ENCODE measurements around the gene PRRX1.
A peak's percentile ranks its signal among the peaks of the same experiment; 100 is the strongest.

PRRX1 gene

DNA sequence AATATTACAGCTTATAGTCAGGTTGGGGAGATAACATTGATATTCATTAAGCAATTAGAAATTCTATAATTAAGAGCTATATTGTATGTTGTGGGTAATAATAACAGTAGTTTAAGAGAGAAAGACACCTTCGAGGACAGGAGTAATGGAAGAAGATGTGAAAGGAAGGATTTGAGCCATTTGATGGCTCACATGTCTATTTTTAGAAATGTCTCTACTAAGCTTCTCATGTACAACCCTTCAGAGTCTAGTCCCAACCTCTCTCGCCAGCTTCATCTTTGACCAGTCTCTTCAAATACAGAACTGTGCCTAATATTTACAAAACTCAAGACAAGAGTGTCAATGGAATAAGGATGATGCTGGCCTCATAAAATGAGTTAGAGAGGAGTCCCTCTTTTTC lies 95.1 kb downstream of the PRRX1 start:
- H3K4me3 ChIP-seq (ENCODE audit: low read depth, low read length), result no peak overlapping the region
- no peak for TF ChIP-seq MYC (IDR thresholded peaks at IDR 0.05; ENCODE audit: low read depth, low read length)
- no peak for DNase-seq (ENCODE audit: low read depth)

DNA sequence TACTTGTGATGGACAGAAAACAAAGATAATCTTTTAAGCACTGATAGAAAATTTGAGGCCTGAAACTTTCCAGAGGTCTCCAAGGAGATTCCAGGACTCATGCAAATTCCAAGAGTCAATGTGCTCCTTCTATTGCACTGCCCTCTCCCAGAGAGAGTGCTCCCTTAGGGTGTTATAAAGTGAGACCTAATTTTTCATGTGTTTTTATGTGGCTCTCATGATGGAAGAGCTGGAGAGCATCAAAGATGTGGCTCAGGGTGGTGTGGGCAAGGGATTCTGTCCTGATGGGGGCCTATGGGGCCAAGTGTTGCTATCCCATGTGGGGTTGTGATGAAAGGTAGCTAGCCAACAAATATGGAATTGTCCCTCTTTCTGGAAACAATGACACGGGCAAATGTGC lies 101.3 kb downstream of the PRRX1 start:
- no peak overlapping the region for H3K4me3 ChIP-seq (ENCODE audit: low read depth, low read length)
- no peak for DNase-seq (ENCODE audit: low read depth)
- TF ChIP-seq, protein P1, sequence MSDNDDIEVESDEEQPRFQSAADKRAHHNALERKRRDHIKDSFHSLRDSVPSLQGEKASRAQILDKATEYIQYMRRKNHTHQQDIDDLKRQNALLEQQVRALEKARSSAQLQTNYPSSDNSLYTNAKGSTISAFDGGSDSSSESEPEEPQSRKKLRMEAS (IDR thresholded peaks at IDR 0.05; ENCODE audit: low read depth, low read length), result no peak
- TF ChIP-seq MYC (IDR thresholded peaks at IDR 0.05; ENCODE audit: low read depth, low read length) (no peak), POLR2A (IDR thresholded peaks at IDR 0.05; ENCODE audit: extremely low read depth, insufficient read length) (no peak)
- TF ChIP-seq, protein P2, sequence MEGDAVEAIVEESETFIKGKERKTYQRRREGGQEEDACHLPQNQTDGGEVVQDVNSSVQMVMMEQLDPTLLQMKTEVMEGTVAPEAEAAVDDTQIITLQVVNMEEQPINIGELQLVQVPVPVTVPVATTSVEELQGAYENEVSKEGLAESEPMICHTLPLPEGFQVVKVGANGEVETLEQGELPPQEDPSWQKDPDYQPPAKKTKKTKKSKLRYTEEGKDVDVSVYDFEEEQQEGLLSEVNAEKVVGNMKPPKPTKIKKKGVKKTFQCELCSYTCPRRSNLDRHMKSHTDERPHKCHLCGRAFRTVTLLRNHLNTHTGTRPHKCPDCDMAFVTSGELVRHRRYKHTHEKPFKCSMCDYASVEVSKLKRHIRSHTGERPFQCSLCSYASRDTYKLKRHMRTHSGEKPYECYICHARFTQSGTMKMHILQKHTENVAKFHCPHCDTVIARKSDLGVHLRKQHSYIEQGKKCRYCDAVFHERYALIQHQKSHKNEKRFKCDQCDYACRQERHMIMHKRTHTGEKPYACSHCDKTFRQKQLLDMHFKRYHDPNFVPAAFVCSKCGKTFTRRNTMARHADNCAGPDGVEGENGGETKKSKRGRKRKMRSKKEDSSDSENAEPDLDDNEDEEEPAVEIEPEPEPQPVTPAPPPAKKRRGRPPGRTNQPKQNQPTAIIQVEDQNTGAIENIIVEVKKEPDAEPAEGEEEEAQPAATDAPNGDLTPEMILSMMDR (IDR thresholded peaks at IDR 0.05; ENCODE audit: low read depth, low read length), result no peak

DNA sequence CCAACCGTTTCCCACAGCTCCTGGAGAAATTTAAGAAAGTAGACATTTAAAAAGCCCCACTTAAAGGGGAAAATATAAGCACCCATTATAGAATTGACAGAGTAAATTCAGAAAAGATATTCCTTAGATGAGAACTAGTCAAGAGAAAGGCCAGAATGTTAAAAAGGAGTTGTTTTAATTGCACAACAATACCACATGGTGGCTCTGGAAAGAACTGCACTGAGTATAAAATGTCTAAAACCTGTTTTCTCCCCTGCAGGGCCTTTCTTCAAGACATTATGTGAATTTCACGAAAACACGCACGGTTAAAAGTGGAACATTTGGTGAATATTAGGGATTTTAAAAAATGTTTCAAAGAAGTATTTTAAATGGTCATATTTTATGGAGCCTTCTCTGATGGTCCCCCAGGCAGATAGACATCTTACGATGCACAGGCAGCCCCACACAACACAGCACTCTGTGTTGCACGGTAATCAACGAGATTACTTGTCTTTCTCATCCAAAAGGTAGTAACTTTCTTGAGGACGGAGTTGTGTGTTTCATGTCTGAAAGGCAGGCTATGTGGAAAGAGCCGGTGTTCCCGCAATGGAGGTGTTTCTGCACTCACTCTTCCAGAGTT lies 101.9 kb downstream of the PRRX1 start:
- DNase-seq (ENCODE audit: low read depth), result peak; percentile 22

DNA sequence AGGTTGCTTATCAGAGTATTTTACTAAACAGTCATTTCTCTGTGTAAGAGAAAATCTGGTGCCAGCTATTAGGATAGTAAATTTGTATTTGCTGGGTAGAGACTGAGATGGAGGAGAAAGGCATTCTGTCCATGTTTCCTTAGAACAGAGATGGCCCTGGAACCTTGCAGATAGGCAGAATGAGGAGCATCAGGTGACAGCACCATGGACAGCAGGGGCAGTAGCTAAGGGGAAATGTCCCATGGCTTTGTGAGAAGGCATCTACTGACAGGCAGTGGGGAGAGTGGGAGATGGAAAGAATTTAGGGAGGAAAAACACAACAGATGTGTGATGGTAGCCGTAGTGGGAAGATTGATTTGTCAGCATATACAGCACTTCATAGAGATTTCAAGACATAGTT lies 105.0 kb downstream of the PRRX1 start:
- no peak for DNase-seq (ENCODE audit: low read depth)

More for the DNA sequence above, 101.9 kb downstream of the PRRX1 start:
- H3K4me3 ChIP-seq (ENCODE audit: low read depth, low read length), result no peak overlapping the region
- TF ChIP-seq, protein P2 (IDR thresholded peaks at IDR 0.05; ENCODE audit: low read depth, low read length), result no peak
- TF ChIP-seq POLR2A (IDR thresholded peaks at IDR 0.05; ENCODE audit: extremely low read depth, insufficient read length), result no peak
- no peak for TF ChIP-seq MYC (IDR thresholded peaks at IDR 0.05; ENCODE audit: low read depth, low read length)
- TF ChIP-seq, protein P1 (IDR thresholded peaks at IDR 0.05; ENCODE audit: low read depth, low read length), result no peak

DNA sequence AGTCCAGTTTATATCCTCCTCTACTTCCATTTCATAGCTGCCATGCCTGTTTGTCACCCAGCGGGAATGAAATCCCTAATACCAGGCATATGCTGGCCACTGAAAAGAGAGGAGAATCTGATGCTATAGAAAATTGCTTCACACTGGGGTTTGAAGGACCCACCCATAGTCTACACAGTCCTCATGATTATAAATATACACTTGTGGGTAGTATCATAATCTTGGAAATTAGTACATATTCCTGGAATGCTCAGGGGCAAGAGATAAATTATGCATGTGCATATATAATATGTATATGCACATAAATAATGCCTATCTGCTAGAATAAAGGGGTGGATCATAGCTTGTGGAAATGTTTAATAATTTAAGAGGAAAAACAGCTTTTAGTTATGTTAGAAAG lies 105.8 kb downstream of the PRRX1 start:
- no peak overlapping the region for H3K4me3 ChIP-seq (ENCODE audit: low read depth, low read length)
- TF ChIP-seq MYC (IDR thresholded peaks at IDR 0.05; ENCODE audit: low read depth, low read length) (no peak), POLR2A (IDR thresholded peaks at IDR 0.05; ENCODE audit: extremely low read depth, insufficient read length) (no peak)
- TF ChIP-seq, protein P2 (IDR thresholded peaks at IDR 0.05; ENCODE audit: low read depth, low read length), result no peak
- DNase-seq (ENCODE audit: low read depth), result no peak

More for the DNA sequence above, 105.0 kb downstream of the PRRX1 start:
- TF ChIP-seq, protein P1 (IDR thresholded peaks at IDR 0.05; ENCODE audit: low read depth, low read length), result no peak
- TF ChIP-seq, protein P2 (IDR thresholded peaks at IDR 0.05; ENCODE audit: low read depth, low read length), result no peak
- TF ChIP-seq POLR2A (IDR thresholded peaks at IDR 0.05; ENCODE audit: extremely low read depth, insufficient read length) (no peak), MYC (IDR thresholded peaks at IDR 0.05; ENCODE audit: low read depth, low read length) (no peak)
- no peak overlapping the region for H3K4me3 ChIP-seq (ENCODE audit: low read depth, low read length)

DNA sequence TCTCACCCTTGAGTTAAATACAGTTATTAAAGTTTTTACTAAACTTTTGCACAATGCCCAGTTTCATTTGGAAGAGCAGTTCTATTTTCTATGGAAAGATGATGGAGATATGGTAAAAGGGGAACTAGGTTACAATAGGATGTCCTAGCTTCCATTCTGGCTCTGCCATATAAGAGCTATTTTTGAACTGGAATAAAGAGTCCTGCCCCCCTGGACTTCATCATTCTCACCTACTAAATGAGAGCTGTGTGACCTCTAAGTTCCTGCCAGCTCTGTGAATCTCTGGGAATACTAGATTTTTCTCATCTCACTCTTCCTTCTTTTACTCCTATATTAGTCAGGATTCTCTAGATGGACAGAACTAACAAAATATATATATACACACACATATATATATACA lies 106.3 kb downstream of the PRRX1 start:
- H3K4me3 ChIP-seq (ENCODE audit: low read depth, low read length), result no peak overlapping the region
- DNase-seq (ENCODE audit: low read depth), result no peak
- TF ChIP-seq POLR2A (IDR thresholded peaks at IDR 0.05; ENCODE audit: extremely low read depth, insufficient read length), result no peak
- TF ChIP-seq, protein P1 (IDR thresholded peaks at IDR 0.05; ENCODE audit: low read depth, low read length), result no peak
- TF ChIP-seq MYC (IDR thresholded peaks at IDR 0.05; ENCODE audit: low read depth, low read length), result no peak
- TF ChIP-seq, protein P2 (IDR thresholded peaks at IDR 0.05; ENCODE audit: low read depth, low read length), result no peak
